Stimulated activated CD4-positive, alpha-beta T cell treated with anti-CD3 and anti-CD28 coated beads, Interleukin-1b, Interleukin-23, amount 100 ng/mL, for 1 hour (primary cell): ENCODE measurements around the gene LMBRD1.
"Not testable (repeated sequence)": the region's sequence is repeated elsewhere in the genome, so short reads cannot be mapped to it uniquely, and the experiment has no call there.

Source experiments
- DNase-seq, 2 donors: peaks; one replicate each; pipeline ENCODE4 v3.0.0-alpha.2; 2020; ENCODE audit warnings: low read depth in 2 of 2

The LMBRD1 gene

DNA sequence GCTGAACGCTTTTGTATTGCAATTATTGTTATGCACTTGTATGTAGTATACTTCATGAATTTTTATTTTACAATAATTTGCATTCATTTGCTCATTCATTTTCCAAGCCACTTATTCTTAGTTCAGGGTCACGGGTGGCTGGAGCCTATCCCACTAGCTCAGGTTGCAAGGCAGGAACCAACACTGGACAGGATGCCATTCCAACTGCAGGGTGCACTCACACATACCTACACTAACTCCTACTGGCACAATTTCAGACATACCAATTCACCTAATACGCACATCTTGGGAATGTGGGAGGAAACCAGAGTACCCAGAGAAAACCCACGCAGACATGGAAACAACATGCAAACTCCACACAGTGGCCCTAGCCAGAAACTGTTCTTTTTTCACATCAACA is 61.8 kb downstream of the LMBRD1 start:
- DNase-seq = no peak

DNA sequence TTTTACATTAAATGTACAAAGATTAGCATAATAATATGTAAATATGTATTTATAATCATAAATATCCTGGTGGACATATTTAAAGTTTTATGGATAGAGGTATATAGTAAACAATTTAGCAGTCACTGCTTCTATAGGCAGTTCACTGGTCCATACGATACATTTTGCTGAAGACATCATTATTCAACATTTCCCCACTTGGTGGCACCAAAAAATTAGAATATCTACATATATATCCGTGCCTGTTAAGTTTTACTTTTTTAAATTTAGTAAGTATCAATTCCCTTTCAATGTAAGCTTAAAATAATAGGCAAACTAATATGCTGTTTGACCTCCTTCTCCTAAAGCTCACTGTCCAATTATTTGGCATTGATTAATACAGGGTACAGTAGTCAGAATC is 64.2 kb downstream of the LMBRD1 start:
- no peak for DNase-seq

- no peak for DNase-seq
These were observed 64.8 kb downstream of the LMBRD1 start for GRCh38 chr6:69732045-69732444.

GRCh38 chr6:69729870-69730449 is 66.8 kb downstream of the LMBRD1 start:
- DNase-seq = no peak

GRCh38 chr6:69722683-69723082 is 74.1 kb downstream of the LMBRD1 start:
- DNase-seq = no peak

DNA sequence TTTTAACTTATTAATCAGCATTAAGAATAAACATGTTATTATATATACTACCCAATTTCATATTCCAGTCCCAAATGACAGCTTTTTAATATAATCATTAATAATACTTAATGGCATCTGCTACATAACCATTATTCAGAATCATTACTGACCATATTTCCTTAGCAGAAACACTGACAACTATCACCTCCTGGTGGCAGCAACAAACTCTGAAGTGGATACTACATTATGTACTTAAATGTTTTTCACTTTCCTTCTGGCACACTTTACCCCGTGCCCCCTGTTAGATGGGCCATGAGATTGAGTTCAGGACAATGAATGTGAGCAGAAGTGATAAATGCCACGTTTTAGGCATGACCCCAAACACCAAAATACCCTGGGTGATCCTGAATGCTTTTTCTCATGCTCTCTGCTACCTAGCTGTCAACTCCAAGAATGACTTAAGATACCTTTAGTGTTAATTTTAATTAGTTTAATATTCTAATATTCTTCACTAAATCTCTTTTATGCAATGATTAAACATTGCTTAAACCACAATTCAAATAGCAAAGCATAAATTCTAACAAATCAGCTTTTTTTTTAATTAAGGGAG is 77.1 kb downstream of the LMBRD1 start:
- DNase-seq = no peak

- DNase-seq = no peak
These were observed 90.1 kb downstream of the LMBRD1 start for GRCh38 chr6:69706724-69707123.

DNA sequence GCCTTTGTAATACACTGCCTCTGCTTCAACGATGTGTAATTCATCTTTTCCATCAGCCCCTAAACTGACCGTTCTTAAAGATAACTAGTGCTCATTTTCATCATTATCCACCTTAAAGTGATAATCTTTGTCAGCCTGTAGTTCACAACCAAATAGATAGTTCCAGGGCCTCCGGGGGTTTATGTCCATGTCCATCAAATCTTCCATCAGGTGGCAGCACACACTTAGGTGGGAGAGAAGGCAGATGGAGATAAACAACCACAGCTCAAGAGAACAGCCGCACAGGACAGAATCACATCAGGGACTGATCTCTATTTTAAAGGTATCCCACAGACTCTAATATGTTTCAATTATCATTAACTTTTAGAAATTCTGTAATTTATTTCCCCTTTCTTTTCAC is 90.9 kb downstream of the LMBRD1 start:
- no peak for DNase-seq

- DNase-seq = no peak
These were observed 91.9 kb downstream of the LMBRD1 start for GRCh38 chr6:69704916-69705315.

GRCh38 chr6:69699655-69700054 is 97.2 kb downstream of the LMBRD1 start:
- no peak for DNase-seq

DNA sequence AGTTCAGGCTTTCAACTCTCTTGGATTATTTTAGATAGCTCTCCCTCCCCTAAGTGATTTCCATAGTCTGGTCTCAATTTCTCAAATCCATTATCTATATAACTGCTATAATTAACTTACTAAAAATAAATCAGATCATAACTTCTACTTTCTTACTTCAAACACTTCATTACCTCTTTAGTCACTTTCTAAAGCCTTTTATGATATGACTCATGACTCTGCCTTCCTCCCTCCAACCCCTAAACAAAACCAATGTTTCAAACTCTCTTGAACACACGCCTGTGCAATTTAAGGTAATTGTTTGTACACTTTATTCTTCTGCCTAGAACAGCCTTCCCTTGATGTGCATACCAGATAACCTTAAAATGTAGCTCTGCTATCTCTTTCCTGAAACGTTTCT is 100.5 kb downstream of the LMBRD1 start:
- DNase-seq = no peak

DNA sequence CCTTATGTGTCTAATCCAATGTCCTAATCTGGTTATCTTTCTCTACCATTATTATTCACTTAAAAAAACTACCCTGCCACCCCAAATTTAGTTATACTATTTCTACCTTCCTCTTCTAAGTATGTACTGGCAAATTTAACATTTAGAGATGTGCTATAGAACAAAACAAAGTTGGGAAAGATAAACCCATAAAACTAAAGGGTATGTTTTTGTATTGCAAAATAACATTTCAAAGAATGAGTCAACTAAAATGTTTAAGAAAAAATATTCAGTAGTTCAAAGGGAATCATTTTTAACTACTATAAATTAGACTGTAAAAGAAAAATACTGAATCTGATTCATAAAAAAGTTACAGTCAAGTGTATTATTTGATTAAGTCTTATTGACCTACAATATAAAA is 103.0 kb downstream of the LMBRD1 start:
- DNase-seq = no peak

GRCh38 chr6:69690986-69691385 is 105.8 kb downstream of the LMBRD1 start:
- DNase-seq = no peak

GRCh38 chr6:69680302-69680701 is 116.5 kb downstream of the LMBRD1 start:
- no peak for DNase-seq

DNA sequence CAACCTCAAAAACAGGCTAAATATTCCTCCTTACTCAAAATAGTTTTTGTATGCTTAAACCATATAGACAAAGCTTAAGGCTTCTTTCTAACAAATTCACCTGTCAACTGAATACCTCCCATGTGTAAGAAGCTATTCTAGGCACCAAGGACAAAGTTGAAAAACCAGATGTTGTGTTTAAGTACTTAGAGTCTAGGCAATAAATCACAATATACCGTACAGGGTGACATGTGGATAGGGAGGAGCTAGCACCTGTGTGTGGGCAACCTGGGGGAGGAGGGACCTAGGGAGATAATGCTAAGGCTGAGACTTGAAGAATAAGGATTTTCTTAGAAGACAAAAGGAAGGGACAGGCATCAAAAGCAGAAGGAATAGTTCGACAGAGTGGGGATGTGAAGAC is 123.5 kb downstream of the LMBRD1 start:
- no peak for DNase-seq

GRCh38 chr6:69668916-69669315 is 127.9 kb downstream of the LMBRD1 start:
- DNase-seq = no peak

- DNase-seq = not testable (repeated sequence)
These were observed 130.0 kb downstream of the LMBRD1 start for GRCh38 chr6:69666779-69667178.

GRCh38 chr6:69665437-69665836 is 131.4 kb downstream of the LMBRD1 start:
- DNase-seq = no peak

DNA sequence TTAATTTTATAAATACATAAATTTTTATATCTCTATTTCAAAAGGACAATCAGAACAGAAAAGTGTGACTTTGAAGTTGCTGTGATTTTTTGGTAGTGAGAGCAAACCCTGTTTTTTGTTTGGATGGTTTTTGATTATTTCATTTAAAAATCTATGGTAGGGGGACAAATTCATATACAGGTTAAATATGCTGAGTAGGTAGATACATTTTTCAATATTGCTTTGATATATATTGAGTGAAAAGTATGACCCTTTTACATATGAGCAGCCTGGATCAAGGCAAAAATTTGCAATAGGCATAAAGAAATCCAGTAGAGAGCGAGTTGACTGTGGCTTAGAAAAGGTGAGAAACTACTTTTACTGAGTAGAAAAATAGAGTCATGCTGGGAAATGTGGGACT is 132.3 kb downstream of the LMBRD1 start:
- DNase-seq = no peak

DNA sequence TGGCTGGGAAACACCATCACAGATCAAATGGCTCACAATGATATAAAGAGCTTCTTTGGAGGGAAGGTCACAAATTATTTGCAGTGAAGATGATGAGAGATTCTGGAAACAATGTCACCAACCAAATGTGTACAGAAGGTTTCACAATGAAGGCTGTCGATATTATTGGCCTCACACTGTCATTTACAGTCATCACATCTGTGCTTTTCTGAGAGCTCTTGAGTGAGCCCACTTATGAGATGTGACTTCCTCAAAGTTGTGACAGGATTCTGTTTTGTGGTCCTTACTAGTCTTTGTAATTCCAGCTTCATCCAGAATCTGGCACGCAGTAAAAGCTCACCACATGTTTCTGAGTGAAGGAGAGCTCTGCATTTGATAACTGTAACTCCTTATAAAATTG is 133.6 kb downstream of the LMBRD1 start:
- no peak for DNase-seq

GRCh38 chr6:69650703-69651102 is 146.1 kb downstream of the LMBRD1 start:
- no peak for DNase-seq

DNA sequence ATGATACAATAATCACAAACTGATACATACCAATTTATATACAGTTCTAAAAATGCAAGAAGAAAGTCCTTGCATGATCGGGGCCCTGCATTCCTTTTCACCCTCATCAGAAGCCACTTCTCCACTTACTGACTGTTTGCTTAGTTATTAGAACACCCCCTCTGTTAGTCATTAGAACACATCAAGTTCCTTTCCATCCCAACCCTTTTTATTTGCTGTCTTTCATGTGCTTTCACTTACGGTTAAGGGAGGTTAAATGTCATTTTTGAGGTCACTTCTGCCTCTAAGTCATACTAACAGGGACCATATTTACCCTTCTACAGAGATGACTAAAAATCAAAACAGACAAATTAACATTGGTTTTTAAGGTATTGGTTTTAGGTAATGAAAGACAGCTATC is 149.1 kb downstream of the LMBRD1 start:
- DNase-seq = no peak

- DNase-seq = no peak
These were observed 153.1 kb downstream of the LMBRD1 start for GRCh38 chr6:69643688-69644087.

GRCh38 chr6:69632932-69633331 is 163.9 kb downstream of the LMBRD1 start:
- DNase-seq = no peak
